ENCODE measurements around the gene SPATA3. TPM values are rescaled to one million over a fixed set of nuclear protein-coding genes. Genes with fewer than 3 reads are reported as not detected.

The SPATA3 gene
- total and polyA plus RNA-seq, 2 of the 13 experiments (the other 11 are each of a cell fraction or from before 2014, with no cell fraction given), result not detected

GRCh38 chr2:231037731-231038482 is 42.0 kb downstream of the SPATA3 start (continued):
- no peak for TF ChIP-seq MAZ (IDR thresholded peaks at IDR 0.05; ENCODE audit: borderline replicate concordance, low read depth, low read length)
- TF ChIP-seq MAZ (CRISPR knock-in tag; IDR thresholded peaks at IDR 0.05; ENCODE audit: low read depth), result no peak
- TF ChIP-seq ZNF83 (CRISPR knock-in tag; IDR thresholded peaks at IDR 0.05; ENCODE audit: borderline replicate concordance), result no peak
- 0 out of 2 replicates have a peak, but pooled peaks have one; percentile 31 for TF ChIP-seq NRL (CRISPR knock-in tag; IDR thresholded peaks at IDR 0.05; ENCODE audit: borderline replicate concordance)
- peak; percentile 32; the same call in 1 of the 2 replicates for TF ChIP-seq ZC3H4 (CRISPR knock-in tag; IDR thresholded peaks at IDR 0.05; ENCODE audit: borderline replicate concordance)
- TF ChIP-seq POLR2AphosphoS5 (IDR thresholded peaks at IDR 0.05; ENCODE audit: low read depth, low read length), result 0 out of 2 replicates have a peak, but pooled peaks have one; percentile 34
- TF ChIP-seq ZNF792 (CRISPR knock-in tag; IDR thresholded peaks at IDR 0.05), result no peak
- no peak for TF ChIP-seq ZNF121 (CRISPR knock-in tag; IDR thresholded peaks at IDR 0.05)
- no peak for TF ChIP-seq RFX5 (IDR thresholded peaks at IDR 0.05; ENCODE audit: low read depth, low read length)
- TF ChIP-seq ZNF512B (CRISPR knock-in tag; IDR thresholded peaks at IDR 0.05; ENCODE audit: borderline replicate concordance), result 0 out of 2 replicates have a peak, but pooled peaks have one; percentile 56
- TF ChIP-seq TRAFD1 (CRISPR knock-in tag; IDR thresholded peaks at IDR 0.05; ENCODE audit: borderline replicate concordance), result no peak
- no peak for TF ChIP-seq NR2C2 (CRISPR knock-in tag; IDR thresholded peaks at IDR 0.05; ENCODE audit: borderline replicate concordance)
- TF ChIP-seq RARG (CRISPR knock-in tag; IDR thresholded peaks at IDR 0.05; ENCODE audit: low read depth), result no peak
- no peak for TF ChIP-seq SATB2 (CRISPR knock-in tag; IDR thresholded peaks at IDR 0.05)
- no peak for TF ChIP-seq ETS1 (CRISPR knock-in tag; IDR thresholded peaks at IDR 0.05)
- no peak for TF ChIP-seq DR1 (CRISPR knock-in tag; IDR thresholded peaks at IDR 0.05)
- TF ChIP-seq DNMT3B (CRISPR knock-in tag; conservative IDR thresholded peaks at IDR 0.05), result no peak
- TF ChIP-seq MAFG (CRISPR knock-in tag; IDR thresholded peaks at IDR 0.05), result no peak
- peak; percentile 54 for TF ChIP-seq YY1 (IDR thresholded peaks at IDR 0.05; ENCODE audit: insufficient read depth, insufficient replicate concordance, low read depth, low read length)
- no peak for TF ChIP-seq TIGD3 (CRISPR knock-in tag; IDR thresholded peaks at IDR 0.05; ENCODE audit: borderline replicate concordance)
- TF ChIP-seq RXRB (CRISPR knock-in tag; IDR thresholded peaks at IDR 0.05; ENCODE audit: borderline replicate concordance), result no peak
- no peak for TF ChIP-seq ZNF329 (CRISPR knock-in tag; IDR thresholded peaks at IDR 0.05; ENCODE audit: low read depth)
